ACC112 (cell line): ENCODE data around the gene RIOX2.

Experiments used
- H2AFZ ChIP-seq: fragments of 200-600 bp; sonication (generic); one replicate; pipeline ENCODE4 v1.6.0; 2017; ENCODE audit warnings: antibody characterized with exemption, low read length; ENCODE audit not compliant: unreplicated experiment
- H3K27ac ChIP-seq: fragments of 200-600 bp; sonication (generic); 2 replicates; pipeline ENCODE4 v1.5.1; 2014; ENCODE audit warnings: low read depth, mild to moderate bottlenecking, antibody characterized with exemption, low read length, moderate library complexity
- H3K27me3 ChIP-seq: fragments of 200-600 bp; sonication (generic); 2 replicates; pipeline ENCODE4 v1.6.1; 2014; ENCODE audit warnings: mild to moderate bottlenecking, antibody characterized with exemption, low read length, moderate library complexity, mixed read lengths; ENCODE audit not compliant: insufficient read depth
- H3K36me3 ChIP-seq: fragments of 200-600 bp; sonication (generic); 2 replicates; pipeline ENCODE4 v1.6.1; 2016; ENCODE audit warnings: mild to moderate bottlenecking, antibody characterized with exemption, low read length, moderate library complexity, mixed read lengths; ENCODE audit not compliant: insufficient read depth
- H3K4me1 ChIP-seq: fragments of 200-600 bp; sonication (generic); one replicate; pipeline ENCODE4 v1.6.1; 2016; ENCODE audit warnings: low read length, mixed read lengths; ENCODE audit not compliant: insufficient read depth, unreplicated experiment, control insufficient read depth
- H3K4me3 ChIP-seq: fragments of 200-600 bp; sonication (generic); 2 replicates; pipeline ENCODE4 v1.5.1; 2014; ENCODE audit warnings: mild to moderate bottlenecking, low read depth, low read length
- H3K79me2 ChIP-seq: fragments of 200-600 bp; sonication (generic); one replicate; pipeline ENCODE4 v1.6.0; 2016; ENCODE audit warnings: low read length; ENCODE audit not compliant: control insufficient read depth, unreplicated experiment, insufficient read depth

RIOX2 gene

DNA sequence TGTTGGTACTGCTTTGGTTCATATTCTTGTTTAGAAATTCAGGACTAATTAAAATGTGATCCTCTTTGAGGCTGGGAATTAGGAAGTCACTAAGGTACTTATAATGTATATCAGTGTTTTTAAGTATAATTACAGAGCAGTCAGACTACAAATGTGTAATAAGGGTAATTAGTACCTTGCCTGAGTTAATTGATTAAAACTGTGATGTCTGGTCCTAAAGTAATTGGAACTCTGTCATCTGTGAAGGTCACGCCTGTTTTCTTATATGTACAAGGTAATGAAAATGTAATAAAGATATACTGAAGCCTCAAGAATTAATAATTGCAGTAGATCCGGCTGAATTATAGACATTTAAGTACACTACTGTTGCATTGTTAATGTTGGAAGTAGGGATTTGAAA lies 32.8 kb downstream of the RIOX2 start:
- peak overlapping the region; percentile 55; the same call in 1 of the 2 replicates for H3K27ac ChIP-seq
- H3K4me1 ChIP-seq: no peaks in the 10 kb centered on the region
- no peaks in the 10 kb centered on the region for H3K79me2 ChIP-seq
- H3K4me3 ChIP-seq: no peak overlapping the region
- H3K36me3 ChIP-seq: peaks cover 13% of the 10 kb centered on the region; the same call in 1 of the 2 replicates
- H3K27me3 ChIP-seq: no peaks in the 10 kb centered on the region
- H2AFZ ChIP-seq: no peak overlapping the region

DNA sequence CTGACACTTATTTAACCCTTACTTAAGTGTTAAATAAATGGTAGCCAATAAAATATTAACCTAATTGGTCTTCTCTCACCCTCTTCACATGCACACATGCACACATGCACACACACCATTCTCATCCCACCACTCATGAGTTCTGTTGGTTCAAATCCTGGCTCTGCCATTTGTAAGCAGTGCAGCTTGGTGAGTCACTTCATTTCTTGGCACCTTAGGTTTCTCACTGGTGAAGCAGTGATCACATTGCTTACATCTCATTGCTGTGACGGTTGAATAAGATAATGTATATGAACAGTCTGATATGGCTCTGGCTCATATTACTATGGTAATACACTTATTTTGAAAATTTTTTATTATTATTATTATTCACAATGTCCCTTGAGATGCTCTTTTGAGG lies 33.8 kb downstream of the RIOX2 start:
- no peaks in the 10 kb centered on the region for H3K4me1 ChIP-seq
- no peak overlapping the region for H2AFZ ChIP-seq
- no peak overlapping the region for H3K4me3 ChIP-seq
- no peaks in the 10 kb centered on the region for H3K79me2 ChIP-seq
- H3K27me3 ChIP-seq: no peaks in the 10 kb centered on the region
- H3K27ac ChIP-seq: no peak overlapping the region
- H3K36me3 ChIP-seq: peaks cover 16% of the 10 kb centered on the region; the same call in 1 of the 2 replicates

DNA sequence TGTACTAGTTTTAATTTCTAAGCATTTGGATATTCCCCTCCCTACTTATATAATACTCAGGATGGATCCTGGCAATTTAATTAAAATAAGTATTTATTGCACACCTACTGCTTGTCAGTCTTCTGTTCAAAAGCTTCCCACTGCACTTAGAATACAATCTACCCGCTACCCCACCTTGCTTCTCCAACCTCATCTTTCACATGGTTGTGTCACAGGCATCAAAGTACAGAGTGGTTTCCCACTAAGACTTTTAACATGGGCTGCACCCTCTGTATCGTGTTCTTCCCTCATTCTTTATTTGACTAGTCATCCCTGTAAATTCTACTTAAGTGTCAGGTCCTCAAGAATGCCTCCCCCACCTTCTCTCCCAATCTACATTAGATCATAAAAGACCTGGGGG lies 35.0 kb downstream of the RIOX2 start:
- Histone ChIP-seq H3K79me2 (no peaks in the 10 kb centered on the region), H3K4me1 (no peaks in the 10 kb centered on the region), H3K4me3 (no peak overlapping the region), H3K27me3 (no peaks in the 10 kb centered on the region), H3K36me3 (peaks cover 9% of the 10 kb centered on the region; the same call in 1 of the 2 replicates), H3K27ac (no peak overlapping the region), H2AFZ (no peak overlapping the region)

DNA sequence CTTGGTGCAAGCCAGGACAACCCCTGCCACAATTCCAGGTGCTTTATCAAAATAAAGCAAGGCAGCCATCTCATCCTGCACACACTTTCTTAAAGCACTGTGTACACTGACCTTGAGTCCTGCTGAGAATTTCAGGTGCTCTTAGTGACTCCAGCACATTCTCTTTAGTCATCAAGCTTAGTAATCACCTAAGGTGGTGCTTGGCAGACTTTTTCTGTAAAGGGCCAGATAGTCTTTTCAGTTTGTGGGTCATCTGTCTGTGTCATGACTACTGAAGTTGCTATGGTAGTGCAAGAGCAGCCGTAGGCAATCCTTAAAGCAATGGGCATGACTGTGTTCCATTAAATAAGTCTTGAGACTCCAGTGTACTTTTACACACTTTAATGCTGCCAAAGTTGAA lies 36.4 kb downstream of the RIOX2 start:
- Histone ChIP-seq H3K27ac (no peak overlapping the region), H2AFZ (no peak overlapping the region), H3K27me3 (no peaks in the 10 kb centered on the region), H3K4me1 (no peaks in the 10 kb centered on the region), H3K36me3 (peaks cover 6% of the 10 kb centered on the region; the same call in 1 of the 2 replicates), H3K79me2 (no peaks in the 10 kb centered on the region), H3K4me3 (no peak overlapping the region)

DNA sequence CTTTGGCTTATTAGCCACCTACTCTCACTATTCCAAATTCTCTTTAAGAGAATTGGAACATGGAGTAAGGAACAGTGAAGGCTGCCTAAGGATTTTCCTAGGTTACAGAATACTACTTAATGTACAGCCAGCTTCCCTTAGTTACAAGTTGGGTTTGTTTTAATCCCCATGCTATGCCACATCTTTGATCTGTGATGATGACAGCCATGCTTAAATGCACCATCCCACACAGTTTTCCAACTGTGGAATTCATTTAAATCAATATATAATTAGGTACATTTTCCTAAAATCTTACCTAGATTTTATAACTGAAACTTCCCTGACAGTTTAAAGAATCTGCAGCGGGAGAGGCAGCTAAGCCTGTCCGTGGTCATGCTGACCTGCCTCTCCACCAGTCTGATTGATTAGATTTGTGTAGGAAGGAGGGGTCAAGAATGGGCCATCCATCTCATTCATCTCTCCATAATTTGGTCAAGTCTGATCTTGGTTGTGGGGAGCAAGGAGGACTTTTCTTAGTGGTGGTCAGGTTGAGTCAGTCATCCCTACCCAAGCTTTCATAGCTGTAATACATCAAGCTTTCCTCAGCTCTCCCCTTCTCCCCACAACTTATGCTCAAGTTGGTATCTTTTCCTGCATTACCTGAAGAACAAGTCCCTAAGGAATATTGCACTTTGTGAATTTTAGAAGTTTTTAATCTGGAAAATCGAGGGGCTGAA lies 37.1 kb downstream of the RIOX2 start:
- H3K4me3 ChIP-seq: no peak overlapping the region
- H3K27ac ChIP-seq: no peak overlapping the region
- no peaks in the 10 kb centered on the region for H3K27me3 ChIP-seq
- H3K79me2 ChIP-seq: no peaks in the 10 kb centered on the region
- H3K36me3 ChIP-seq: peaks cover 11% of the 10 kb centered on the region
- no peaks in the 10 kb centered on the region for H3K4me1 ChIP-seq
- H2AFZ ChIP-seq: no peak overlapping the region

DNA sequence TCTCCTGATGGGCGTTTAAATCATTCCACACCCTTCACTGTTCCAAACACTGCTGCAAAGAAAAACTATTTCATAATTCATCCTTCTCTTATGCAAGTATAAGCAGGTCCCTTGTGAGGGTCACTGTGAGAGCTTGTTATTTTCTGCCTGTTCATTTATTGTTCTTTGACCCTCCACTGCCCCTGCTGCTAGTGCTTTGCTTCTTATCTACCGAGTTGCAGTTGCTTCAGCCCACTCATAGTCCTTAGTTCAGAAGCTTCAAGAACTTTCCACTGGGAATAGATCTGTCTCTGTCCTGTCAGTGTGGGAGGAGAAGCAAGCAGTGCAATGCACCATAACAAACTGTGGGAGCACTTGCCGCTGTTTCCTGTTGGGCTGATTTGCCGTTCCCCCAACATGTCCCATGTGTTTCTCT lies 39.8 kb downstream of the RIOX2 start:
- Histone ChIP-seq H3K36me3 (peaks cover 16% of the 10 kb centered on the region), H3K4me1 (no peaks in the 10 kb centered on the region), H3K79me2 (no peaks in the 10 kb centered on the region), H3K27ac (no peak overlapping the region), H2AFZ (no peak overlapping the region), H3K4me3 (no peak overlapping the region), H3K27me3 (no peaks in the 10 kb centered on the region)

DNA sequence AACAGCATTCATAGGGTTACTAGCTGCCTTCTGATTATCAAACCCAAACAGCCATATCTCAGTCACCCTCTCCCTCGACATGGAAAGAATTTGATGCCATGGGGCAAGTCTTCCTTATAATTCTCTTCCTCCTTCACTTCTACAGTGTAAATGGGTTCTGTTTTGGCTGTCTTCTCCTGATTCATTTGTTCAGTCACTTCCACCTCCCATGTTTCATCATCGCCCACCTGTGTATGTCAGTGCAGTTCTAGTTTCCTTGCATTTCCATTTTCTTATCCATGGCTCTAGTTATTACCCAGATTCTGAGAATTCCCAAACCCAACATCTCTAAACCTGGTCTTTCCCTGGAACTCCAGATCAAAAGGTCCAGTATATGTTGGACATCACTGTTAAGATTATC lies 41.0 kb downstream of the RIOX2 start:
- Histone ChIP-seq H3K27me3 (no peaks in the 10 kb centered on the region), H3K36me3 (peaks cover 17% of the 10 kb centered on the region), H3K4me3 (no peak overlapping the region), H3K79me2 (no peaks in the 10 kb centered on the region), H3K27ac (no peak overlapping the region), H3K4me1 (no peaks in the 10 kb centered on the region), H2AFZ (no peak overlapping the region)

DNA sequence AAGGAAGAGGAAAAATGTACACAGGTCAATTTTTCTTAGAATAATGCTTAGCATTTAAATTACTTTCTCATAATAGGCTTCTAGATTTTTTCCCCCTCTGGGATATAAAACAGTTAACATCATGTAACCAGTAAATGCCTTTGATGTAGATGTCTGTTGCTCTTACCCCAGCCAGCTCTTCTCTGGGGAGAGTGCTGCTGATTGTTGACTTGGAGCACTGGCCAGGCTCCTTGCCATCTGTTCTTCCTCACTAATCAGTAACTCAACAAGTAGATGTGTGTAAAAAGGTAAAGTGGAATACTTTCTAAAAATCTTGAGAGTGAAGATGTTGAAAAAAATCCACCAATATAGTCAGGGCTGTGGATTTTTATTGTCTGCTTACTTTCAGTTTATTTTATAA lies 42.2 kb downstream of the RIOX2 start:
- H3K79me2 ChIP-seq: no peaks in the 10 kb centered on the region
- no peak overlapping the region for H3K27ac ChIP-seq
- H3K4me3 ChIP-seq: no peak overlapping the region
- no peaks in the 10 kb centered on the region for H3K4me1 ChIP-seq
- peaks cover 18% of the 10 kb centered on the region for H3K36me3 ChIP-seq
- no peaks in the 10 kb centered on the region for H3K27me3 ChIP-seq
- H2AFZ ChIP-seq: no peak overlapping the region

DNA sequence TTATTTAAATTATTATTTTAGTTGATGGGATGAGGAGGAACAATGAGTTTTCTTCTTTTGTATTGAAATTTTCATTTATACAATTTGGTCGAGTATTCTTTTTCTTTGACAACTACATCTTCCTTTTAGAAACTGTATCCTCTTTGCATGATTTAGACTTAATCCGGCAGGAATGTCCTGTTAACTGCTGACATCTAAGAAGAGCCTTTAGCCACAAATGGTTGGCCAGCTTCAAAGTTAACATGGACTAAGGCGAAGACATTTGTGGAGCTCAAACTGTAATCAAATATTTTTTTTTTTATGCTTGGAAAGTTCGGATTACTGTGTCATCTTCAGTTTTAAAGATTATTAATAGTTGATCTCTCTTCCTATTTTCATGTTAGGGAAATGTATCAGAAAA lies 43.2 kb downstream of the RIOX2 start:
- Histone ChIP-seq H3K36me3 (peaks cover 17% of the 10 kb centered on the region), H2AFZ (no peak overlapping the region), H3K27me3 (no peaks in the 10 kb centered on the region), H3K27ac (no peak overlapping the region), H3K4me3 (no peak overlapping the region), H3K4me1 (no peaks in the 10 kb centered on the region), H3K79me2 (no peaks in the 10 kb centered on the region)

DNA sequence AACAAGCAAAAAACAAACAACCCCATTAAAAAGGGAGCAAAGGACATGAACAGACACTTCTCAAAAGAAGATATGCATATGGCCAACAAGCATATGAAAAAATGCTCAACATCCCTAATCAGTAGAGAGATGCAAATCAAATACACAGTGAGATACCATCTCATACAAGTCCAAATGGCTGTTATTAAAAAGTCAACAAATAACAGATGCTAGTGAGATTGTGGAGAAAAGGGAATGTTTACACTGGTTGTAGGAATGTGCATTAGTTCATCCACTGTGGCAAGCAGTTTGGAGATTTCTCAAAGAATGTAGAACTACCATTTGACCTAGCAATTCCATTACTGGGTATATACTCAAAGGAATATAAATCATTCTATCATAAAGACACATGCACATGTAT lies 44.5 kb downstream of the RIOX2 start:
- Histone ChIP-seq H3K4me1 (no peaks in the 10 kb centered on the region), H3K27ac (no peak overlapping the region), H3K79me2 (no peaks in the 10 kb centered on the region), H3K4me3 (no peak overlapping the region), H3K36me3 (peaks cover 15% of the 10 kb centered on the region), H2AFZ (no peak overlapping the region), H3K27me3 (no peaks in the 10 kb centered on the region)

DNA sequence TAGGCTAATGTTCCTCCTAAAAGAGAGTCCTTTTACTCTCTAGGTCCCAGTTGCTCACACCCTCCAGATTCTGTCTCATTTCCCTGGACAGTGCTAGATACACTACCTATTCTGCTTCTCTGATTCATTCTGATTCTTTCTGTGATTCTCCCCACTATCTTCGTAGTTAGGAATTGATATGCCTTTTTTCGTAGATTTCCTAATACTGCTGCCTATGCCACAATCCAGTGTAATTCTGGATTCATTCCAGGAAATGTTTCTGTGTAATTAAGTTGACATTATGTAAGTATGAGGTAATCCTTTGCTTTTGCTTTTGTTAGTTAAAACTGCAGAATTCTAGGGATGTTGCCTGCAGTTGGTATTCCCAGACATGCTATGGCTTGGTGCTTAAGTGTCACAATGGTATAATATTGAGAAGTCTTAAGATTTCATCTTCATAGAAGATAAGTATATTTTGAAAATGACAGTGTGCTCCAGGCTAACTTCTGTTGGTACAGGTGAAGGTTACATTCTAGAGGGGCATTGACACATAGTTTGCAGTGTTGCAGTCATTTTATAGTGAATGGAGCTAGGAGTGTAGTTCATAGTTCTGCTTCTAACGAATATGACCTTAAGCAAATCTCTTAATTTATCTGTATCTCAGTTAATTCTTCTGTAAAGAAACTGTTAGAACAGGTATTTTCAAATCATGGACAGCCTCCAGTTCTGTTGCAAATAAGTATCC lies 54.3 kb downstream of the RIOX2 start:
- Histone ChIP-seq H3K4me3 (no peak overlapping the region), H3K36me3 (peaks cover 11% of the 10 kb centered on the region), H3K27ac (no peak overlapping the region), H3K27me3 (no peaks in the 10 kb centered on the region), H3K4me1 (no peaks in the 10 kb centered on the region), H3K79me2 (no peaks in the 10 kb centered on the region), H2AFZ (no peak overlapping the region)
